Liver (tissue), 9 donors: Measurements from ENCODE around the gene TMEM187. TPM values are rescaled to one million over a fixed set of nuclear protein-coding genes. Genes with fewer than 3 reads are reported as not detected.

Experiments
- DNase-seq: peaks from one replicate; pipeline ENCODE4 v3.0.0-alpha.2; 2017; ENCODE audit warnings: low spot score
- H3K27ac ChIP-seq, 2 donors: one replicate each; pipeline ENCODE4 v1.7.0; 2013; ENCODE audit warnings: inconsistent platforms in 2 of 2, low read length in 2 of 2, control low read depth in 1 of 2, low read depth in 1 of 2, mild to moderate bottlenecking in 1 of 2
- H3K27me3 ChIP-seq, 4 donors: one replicate each; pipeline versions ENCODE4 v1.6.1 to v1.7.0; 2013; ENCODE audit warnings: low read length in 3 of 4, inconsistent platforms in 1 of 4, mild to moderate bottlenecking in 1 of 4, moderate library complexity in 1 of 4; ENCODE audit not compliant: control insufficient read depth in 4 of 4, insufficient read depth in 4 of 4
- H3K36me3 ChIP-seq, 4 donors: one replicate each; pipeline versions ENCODE4 v1.6.1 to v1.7.0; 2013; ENCODE audit warnings: low read length in 3 of 4, mild to moderate bottlenecking in 3 of 4, low read depth in 1 of 4, moderate library complexity in 1 of 4; ENCODE audit not compliant: control insufficient read depth in 4 of 4, insufficient read depth in 3 of 4
- H3K4me1 ChIP-seq, 4 donors: one replicate each; pipeline versions ENCODE4 v1.6.1 to v1.7.0; 2013; ENCODE audit warnings: low read length in 3 of 4, mild to moderate bottlenecking in 3 of 4, moderate library complexity in 1 of 4; ENCODE audit not compliant: control insufficient read depth in 4 of 4, insufficient read depth in 4 of 4
- H3K4me3 ChIP-seq, 3 donors: one replicate each; pipeline versions ENCODE4 v1.6.1 to v1.7.0; 2013; ENCODE audit warnings: low read length in 3 of 3, control low read depth in 1 of 3, low read depth in 1 of 3, mild to moderate bottlenecking in 1 of 3
- H3K9ac ChIP-seq, 2 donors: one replicate each; pipeline ENCODE4 v1.7.0; 2013; ENCODE audit warnings: low read length in 2 of 2, mild to moderate bottlenecking in 2 of 2, moderate library complexity in 2 of 2, control low read depth in 1 of 2, low read depth in 1 of 2
- H3K9me3 ChIP-seq, 4 donors: one replicate each; pipeline versions ENCODE4 v1.6.1 to v1.7.0; 2013; ENCODE audit warnings: low read length in 3 of 4; ENCODE audit not compliant: control insufficient read depth in 4 of 4
- EGR1 ChIP-seq, 2 donors: IDR thresholded peaks; 2 replicates each; pipeline ENCODE4 v1.6.1; 2016 to 2018; ENCODE audit warnings: antibody characterized with exemption in 2 of 2, low read depth in 2 of 2
- FOXA2 ChIP-seq: IDR thresholded peaks from 2 replicates; pipeline ENCODE4 v1.6.1; 2016; ENCODE audit warnings: antibody characterized with exemption
- GABPA ChIP-seq, 2 donors: IDR thresholded peaks in 1 of 2; conservative IDR thresholded peaks in 1 of 2; 2 replicates each; pipeline ENCODE4 v1.6.1; 2016; ENCODE audit warnings: antibody characterized with exemption in 2 of 2, mild to moderate bottlenecking in 1 of 2, moderate library complexity in 1 of 2
- HNF4A ChIP-seq, 2 donors: conservative IDR thresholded peaks; 2 replicates each; pipeline ENCODE4 v1.6.1; 2016; ENCODE audit warnings: antibody characterized with exemption in 2 of 2, mild to moderate bottlenecking in 2 of 2
- HNF4G ChIP-seq: IDR thresholded peaks from 2 replicates; pipeline ENCODE4 v1.6.1; 2016; ENCODE audit warnings: antibody characterized with exemption
- JUND ChIP-seq, 2 donors: IDR thresholded peaks; 2 replicates each; pipeline ENCODE4 v1.6.1; 2016; ENCODE audit warnings: antibody characterized with exemption in 2 of 2
- NR2F2 ChIP-seq: IDR thresholded peaks from 2 replicates; pipeline ENCODE4 v1.6.1; 2016; ENCODE audit warnings: antibody characterized with exemption
- RAD21 ChIP-seq, 2 donors: IDR thresholded peaks; 2 replicates each; pipeline ENCODE4 v1.6.1; 2016; ENCODE audit warnings: antibody characterized with exemption in 2 of 2, mild to moderate bottlenecking in 2 of 2
- RXRA ChIP-seq, 2 donors: IDR thresholded peaks; 2 replicates each; pipeline ENCODE4 v1.6.1; 2017 to 2018; ENCODE audit warnings: antibody characterized with exemption in 2 of 2, mild to moderate bottlenecking in 1 of 2
- SP1 ChIP-seq: IDR thresholded peaks from 2 replicates; pipeline ENCODE4 v1.6.1; 2018; ENCODE audit warnings: antibody characterized with exemption, mild to moderate bottlenecking
- TAF1 ChIP-seq: conservative IDR thresholded peaks from 2 replicates; pipeline ENCODE4 v1.6.1; 2016; ENCODE audit warnings: antibody characterized with exemption, mild to moderate bottlenecking
- YY1 ChIP-seq: IDR thresholded peaks from 2 replicates; pipeline ENCODE4 v1.6.1; 2016; ENCODE audit warnings: antibody characterized with exemption, mild to moderate bottlenecking
- WGBS: extraction: QIAGEN DNeasy Blood & Tissue Kit; methylation state at CpG from one replicate; pipeline ENCODE4 v1.1.7; 2013; 5-methylcytosine and 5-hydroxymethylcytosine counted together
- polyA plus RNA-seq, 2 donors: library from polyadenylated mRNA; stranded (reverse) in 1 of 2; unstranded in 1 of 2; fragments of 200-250 nt in 1 of 2; fragments of >200 nt in 1 of 2; fragmentation: Nextera tagmentation in 1 of 2; extraction: Ambion mirVana in 1 of 2; gene quantifications; one replicate each; pipeline versions ENCODE4 v1.2.1 to v1.2.3, GENCODE V29; 2013 to 2015
- total RNA-seq, 2 donors: library from RNA; depleted of rRNA; stranded (reverse); fragments of >200 nt; gene quantifications; one replicate each; pipeline ENCODE4 v1.2.3, GENCODE V29; 2014
- TF ChIP-seq, protein P1 (sequence below): IDR thresholded peaks from 2 replicates; pipeline ENCODE4 v1.6.1; 2016; ENCODE audit warnings: antibody characterized with exemption
- TF ChIP-seq, protein P2 (sequence below): IDR thresholded peaks from 2 replicates; pipeline ENCODE4 v1.6.1; 2016; ENCODE audit warnings: antibody characterized with exemption
- TF ChIP-seq, protein P3 (sequence below): IDR thresholded peaks from 2 replicates; pipeline ENCODE4 v1.6.1; 2016; ENCODE audit warnings: antibody characterized with exemption, mild to moderate bottlenecking
- donor health status: healthy.
- donor health status: healthy.
- donor health status: healthy.
- donor health status: healthy.
- donor health status: healthy.

The TMEM187 gene
- total and polyA plus RNA-seq, 4 donors, result 2.9 to 5.8 (median 4.1) TPM

DNA sequence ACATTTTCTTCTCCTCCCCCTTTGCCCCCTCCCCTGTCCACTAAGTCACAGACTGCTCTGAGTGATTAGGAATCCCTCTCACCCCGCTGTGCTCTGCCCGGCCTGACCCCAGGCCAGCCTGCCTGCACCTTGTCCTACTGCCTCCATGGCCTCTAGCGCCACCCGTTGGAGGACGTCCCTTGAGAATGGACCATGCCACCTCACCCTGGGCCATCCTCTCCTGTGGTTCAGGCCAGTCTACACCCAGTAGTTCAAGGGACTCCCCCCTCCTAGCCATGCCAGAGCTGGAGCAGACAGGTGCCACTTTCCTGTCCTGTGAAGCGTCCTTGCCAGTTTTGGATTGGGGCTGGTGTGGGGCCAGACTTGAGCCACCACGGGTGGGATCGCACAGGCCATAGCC, 56.9 kb downstream of the TMEM187 start:
- peaks cover 4 to 13% (median 4%) of the 10 kb centered on the region in 4 donors for H3K36me3 ChIP-seq
- no peak for DNase-seq
- H3K27me3 ChIP-seq, result no peaks in the 10 kb centered on the region
- H3K9ac ChIP-seq, result no peak overlapping the region
- H3K27ac ChIP-seq, result no peak overlapping the region
- H3K4me3 ChIP-seq, result no peak overlapping the region
- no peaks in the 10 kb centered on the region for H3K9me3 ChIP-seq
- TF ChIP-seq, protein P1, sequence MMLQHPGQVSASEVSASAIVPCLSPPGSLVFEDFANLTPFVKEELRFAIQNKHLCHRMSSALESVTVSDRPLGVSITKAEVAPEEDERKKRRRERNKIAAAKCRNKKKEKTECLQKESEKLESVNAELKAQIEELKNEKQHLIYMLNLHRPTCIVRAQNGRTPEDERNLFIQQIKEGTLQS, result no peak
- TF ChIP-seq HNF4G (no peak), NR2F2 (no peak), TAF1 (no peak), EGR1 (IDR thresholded peaks at IDR 0.05; ENCODE audit: low read depth in 2 of 2) (no peak), RAD21 (IDR thresholded peaks at IDR 0.05) (no peak), HNF4A (conservative IDR thresholded peaks at IDR 0.05) (no peak), GABPA (IDR thresholded peaks at IDR 0.05 in 1 of 2, conservative IDR thresholded peaks at IDR 0.05 in 1 of 2) (no peak), YY1 (no peak)
- TF ChIP-seq, protein P2, sequence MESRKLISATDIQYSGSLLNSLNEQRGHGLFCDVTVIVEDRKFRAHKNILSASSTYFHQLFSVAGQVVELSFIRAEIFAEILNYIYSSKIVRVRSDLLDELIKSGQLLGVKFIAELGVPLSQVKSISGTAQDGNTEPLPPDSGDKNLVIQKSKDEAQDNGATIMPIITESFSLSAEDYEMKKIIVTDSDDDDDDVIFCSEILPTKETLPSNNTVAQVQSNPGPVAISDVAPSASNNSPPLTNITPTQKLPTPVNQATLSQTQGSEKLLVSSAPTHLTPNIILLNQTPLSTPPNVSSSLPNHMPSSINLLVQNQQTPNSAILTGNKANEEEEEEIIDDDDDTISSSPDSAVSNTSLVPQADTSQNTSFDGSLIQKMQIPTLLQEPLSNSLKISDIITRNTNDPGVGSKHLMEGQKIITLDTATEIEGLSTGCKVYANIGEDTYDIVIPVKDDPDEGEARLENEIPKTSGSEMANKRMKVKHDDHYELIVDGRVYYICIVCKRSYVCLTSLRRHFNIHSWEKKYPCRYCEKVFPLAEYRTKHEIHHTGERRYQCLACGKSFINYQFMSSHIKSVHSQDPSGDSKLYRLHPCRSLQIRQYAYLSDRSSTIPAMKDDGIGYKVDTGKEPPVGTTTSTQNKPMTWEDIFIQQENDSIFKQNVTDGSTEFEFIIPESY, result no peak
- 89% methylated on average over 8 of the region's 8 CpGs for WGBS
- H3K4me1 ChIP-seq, result peaks cover 3 to 11% (median 8%) of the 10 kb centered on the region in 4 donors

GRCh38 chrX:154030266-154030665, 57.7 kb downstream of the TMEM187 start:
- H3K27me3 ChIP-seq, result no peaks in the 10 kb centered on the region
- no peak overlapping the region for H3K9ac ChIP-seq
- TF ChIP-seq NR2F2 (no peak), GABPA (IDR thresholded peaks at IDR 0.05 in 1 of 2, conservative IDR thresholded peaks at IDR 0.05 in 1 of 2) (no peak)
- TF ChIP-seq, protein P2, result no peak
- peaks cover 3 to 11% (median 8%) of the 10 kb centered on the region in 4 donors for H3K4me1 ChIP-seq
- WGBS, result 96% methylated on average over 20 of the region's 20 CpGs
- no peak for DNase-seq
- H3K4me3 ChIP-seq, result no peak overlapping the region
- H3K36me3 ChIP-seq, result peaks cover 4 to 13% (median 4%) of the 10 kb centered on the region in 4 donors
- no peaks in the 10 kb centered on the region for H3K9me3 ChIP-seq
- H3K27ac ChIP-seq, result no peak overlapping the region

- Histone ChIP-seq H3K9ac (no peak overlapping the region), H3K27me3 (no peaks in the 10 kb centered on the region), H3K36me3 (peaks cover 4 to 13% (median 4%) of the 10 kb centered on the region in 4 donors), H3K4me1 (peaks cover 3 to 11% (median 8%) of the 10 kb centered on the region in 4 donors), H3K27ac (no peak overlapping the region), H3K4me3 (no peak overlapping the region), H3K9me3 (no peaks in the 10 kb centered on the region)
- no peak for DNase-seq
- TF ChIP-seq, protein P1, result no peak
- no peak for TF ChIP-seq HNF4G
- no peak for TF ChIP-seq JUND (IDR thresholded peaks at IDR 0.05)
- TF ChIP-seq, protein P2, result no peak
- no peak for TF ChIP-seq EGR1 (IDR thresholded peaks at IDR 0.05; ENCODE audit: low read depth in 2 of 2)
- TF ChIP-seq RXRA (IDR thresholded peaks at IDR 0.05), result no peak
- no peak for TF ChIP-seq FOXA2
- TF ChIP-seq, protein P3, sequence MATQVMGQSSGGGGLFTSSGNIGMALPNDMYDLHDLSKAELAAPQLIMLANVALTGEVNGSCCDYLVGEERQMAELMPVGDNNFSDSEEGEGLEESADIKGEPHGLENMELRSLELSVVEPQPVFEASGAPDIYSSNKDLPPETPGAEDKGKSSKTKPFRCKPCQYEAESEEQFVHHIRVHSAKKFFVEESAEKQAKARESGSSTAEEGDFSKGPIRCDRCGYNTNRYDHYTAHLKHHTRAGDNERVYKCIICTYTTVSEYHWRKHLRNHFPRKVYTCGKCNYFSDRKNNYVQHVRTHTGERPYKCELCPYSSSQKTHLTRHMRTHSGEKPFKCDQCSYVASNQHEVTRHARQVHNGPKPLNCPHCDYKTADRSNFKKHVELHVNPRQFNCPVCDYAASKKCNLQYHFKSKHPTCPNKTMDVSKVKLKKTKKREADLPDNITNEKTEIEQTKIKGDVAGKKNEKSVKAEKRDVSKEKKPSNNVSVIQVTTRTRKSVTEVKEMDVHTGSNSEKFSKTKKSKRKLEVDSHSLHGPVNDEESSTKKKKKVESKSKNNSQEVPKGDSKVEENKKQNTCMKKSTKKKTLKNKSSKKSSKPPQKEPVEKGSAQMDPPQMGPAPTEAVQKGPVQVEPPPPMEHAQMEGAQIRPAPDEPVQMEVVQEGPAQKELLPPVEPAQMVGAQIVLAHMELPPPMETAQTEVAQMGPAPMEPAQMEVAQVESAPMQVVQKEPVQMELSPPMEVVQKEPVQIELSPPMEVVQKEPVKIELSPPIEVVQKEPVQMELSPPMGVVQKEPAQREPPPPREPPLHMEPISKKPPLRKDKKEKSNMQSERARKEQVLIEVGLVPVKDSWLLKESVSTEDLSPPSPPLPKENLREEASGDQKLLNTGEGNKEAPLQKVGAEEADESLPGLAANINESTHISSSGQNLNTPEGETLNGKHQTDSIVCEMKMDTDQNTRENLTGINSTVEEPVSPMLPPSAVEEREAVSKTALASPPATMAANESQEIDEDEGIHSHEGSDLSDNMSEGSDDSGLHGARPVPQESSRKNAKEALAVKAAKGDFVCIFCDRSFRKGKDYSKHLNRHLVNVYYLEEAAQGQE, result no peak
- TF ChIP-seq SP1, result no peak
- TF ChIP-seq YY1, result no peak
- 97% methylated on average over 29 of the region's 29 CpGs for WGBS
Observed at GRCh38 chrX:154030715-154031305, 58.3 kb downstream of the TMEM187 start.
